ENCODE measurements around the gene IQCF2. TPM values are rescaled to one million over a fixed set of nuclear protein-coding genes. Genes with fewer than 3 reads are reported as not detected.
"Not testable (repeated sequence)": the region's sequence is repeated elsewhere in the genome, so short reads cannot be mapped to it uniquely, and the experiment has no call there.

The IQCF2 gene
- total RNA-seq = not detected

GRCh38 chr3:51860703-51861665 lies at the start of gene IQCF2:
Gene IQCF2 (plus strand): TSS chr3:51861615. CDS start chr3:51861667, 52 bp downstream.
- no peak for ATAC-seq

DNA sequence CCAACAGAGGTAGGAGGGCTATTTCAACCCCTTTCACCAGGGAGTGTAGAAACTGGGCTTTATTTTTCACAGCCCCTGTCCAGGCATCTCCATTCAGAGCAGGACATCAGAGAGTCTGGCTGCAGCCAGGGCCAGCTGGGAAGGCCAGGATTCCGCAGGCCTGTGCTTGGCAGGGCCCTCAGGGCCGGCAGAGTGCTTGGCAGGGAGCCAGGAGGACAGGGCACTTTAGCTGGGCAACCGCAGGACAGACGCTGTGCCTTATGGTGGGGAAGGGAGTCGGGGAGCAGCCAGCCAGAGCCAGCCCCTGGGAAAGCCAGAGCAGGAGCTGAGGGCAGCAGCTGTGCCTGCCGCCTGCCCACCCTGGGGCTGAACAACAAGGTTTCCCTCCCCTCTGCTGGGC lies 47.9 kb upstream of the IQCF2 start:
- no peak for ATAC-seq

DNA sequence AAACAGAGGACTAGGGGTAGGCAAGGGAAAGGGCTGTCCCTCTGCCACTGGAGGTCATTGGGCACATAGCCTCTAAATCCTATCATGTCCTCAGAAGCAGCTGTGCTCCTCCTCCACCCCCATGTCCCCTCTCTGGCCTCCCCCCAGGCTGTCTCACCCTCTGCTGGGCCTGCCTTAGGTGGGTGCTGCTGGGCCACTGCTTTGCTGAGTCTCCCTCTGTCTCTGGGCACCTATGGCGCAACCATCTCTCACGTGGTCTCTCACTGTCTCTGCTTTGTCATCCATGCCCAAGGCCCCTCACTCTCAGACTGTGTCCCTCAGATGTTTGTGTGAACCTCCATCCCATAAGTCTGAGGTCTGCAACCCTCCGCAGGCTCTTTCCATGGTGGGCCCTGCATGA lies 47.4 kb upstream of the IQCF2 start:
- ATAC-seq = no peak

DNA sequence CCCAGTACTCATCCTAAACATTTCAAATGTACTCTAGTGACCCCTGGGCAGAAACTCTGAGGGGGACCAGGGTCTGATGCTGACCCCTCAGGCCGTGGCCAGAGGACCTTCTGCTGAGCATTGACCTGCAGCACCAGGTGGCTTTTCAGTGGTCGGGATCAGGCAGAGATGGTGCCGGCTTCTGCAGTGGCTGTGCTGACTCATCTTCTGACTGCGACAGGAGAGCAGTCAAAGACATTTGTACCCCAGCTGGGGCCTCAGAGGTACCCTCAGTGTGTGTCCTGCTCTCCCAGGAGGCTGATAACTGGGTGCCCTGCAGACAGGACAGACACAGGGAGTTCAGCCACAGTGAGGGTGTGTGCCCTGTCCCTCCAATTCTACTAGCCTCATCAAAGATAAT lies 45.8 kb upstream of the IQCF2 start:
- ATAC-seq = no peak

DNA sequence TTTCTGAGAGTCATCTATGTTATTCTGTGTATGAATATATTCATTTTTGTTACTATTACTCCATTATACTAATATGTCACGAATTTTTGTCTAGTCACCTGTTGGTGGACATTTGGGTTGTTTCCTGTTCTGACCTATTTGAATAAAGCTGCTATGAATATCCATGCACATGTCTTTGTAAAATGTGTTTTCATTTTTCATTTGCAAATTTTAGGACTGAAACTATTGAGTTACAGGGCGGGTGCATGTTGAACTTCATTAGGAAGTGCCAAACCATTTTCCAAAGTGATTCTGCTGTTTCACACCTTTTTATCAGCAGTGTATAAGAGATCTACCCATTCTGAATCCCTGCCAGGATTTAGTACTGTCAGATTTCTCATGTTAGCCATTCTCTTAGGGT lies 44.7 kb upstream of the IQCF2 start:
- no peak for ATAC-seq

DNA sequence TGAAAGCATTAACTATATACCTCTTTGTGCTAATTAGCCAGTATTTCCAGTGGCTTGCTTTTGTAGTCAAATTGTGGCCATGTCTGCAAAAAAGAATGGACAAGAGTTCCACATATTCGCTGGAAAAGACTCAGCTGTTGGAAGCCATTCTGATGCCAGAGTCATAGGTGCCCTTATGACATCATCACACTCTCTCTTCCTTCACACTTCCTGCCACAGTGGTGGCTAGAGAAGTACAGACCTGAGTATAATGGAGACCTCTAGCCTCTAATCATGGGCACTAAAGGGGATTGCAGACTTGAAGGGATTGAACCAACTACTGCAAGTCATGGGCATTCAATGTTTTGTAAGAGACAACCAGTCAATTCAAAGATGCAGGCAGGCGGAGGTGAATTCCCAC lies 44.0 kb upstream of the IQCF2 start:
- no peak for ATAC-seq

GRCh38 chr3:51819151-51819550 lies 42.3 kb upstream of the IQCF2 start:
- no peak for ATAC-seq

DNA sequence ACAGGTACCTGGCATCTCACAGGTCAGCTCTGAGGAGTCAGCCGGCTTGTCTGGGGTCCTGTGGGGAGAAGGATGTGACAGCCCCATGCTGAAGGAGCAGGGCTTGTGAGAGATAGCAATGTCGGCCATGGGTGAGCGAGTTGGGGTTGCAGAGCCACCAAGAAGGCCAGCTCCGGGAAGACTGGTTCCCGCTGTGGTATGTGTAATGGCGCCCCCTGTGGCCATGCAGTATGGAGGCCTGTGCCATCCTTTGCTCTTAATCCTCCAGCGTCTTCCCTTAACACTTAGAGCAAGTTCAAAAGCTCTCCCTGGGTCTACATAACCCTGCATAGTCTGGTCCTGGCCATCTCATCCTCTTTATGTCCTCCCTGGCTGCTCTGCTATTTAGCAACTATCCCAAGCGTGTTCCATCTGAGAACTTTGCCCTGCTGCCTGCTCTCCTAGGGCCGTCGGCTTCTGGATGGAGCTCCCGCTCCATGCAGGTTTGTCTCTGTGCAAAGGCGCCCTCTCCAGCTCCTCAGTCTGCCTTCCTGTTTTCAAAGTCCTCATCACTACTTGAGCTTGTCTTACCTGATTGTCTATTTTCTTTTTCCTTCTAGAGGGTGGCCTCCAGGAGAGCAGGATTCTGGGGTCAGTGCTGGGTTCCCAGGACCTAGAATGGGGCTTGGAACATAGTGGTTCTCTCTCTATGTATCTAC lies 41.6 kb upstream of the IQCF2 start:
- no peak for ATAC-seq

- ATAC-seq = no peak
Observed at GRCh38 chr3:51828297-51828696, 33.1 kb upstream of the IQCF2 start.

DNA sequence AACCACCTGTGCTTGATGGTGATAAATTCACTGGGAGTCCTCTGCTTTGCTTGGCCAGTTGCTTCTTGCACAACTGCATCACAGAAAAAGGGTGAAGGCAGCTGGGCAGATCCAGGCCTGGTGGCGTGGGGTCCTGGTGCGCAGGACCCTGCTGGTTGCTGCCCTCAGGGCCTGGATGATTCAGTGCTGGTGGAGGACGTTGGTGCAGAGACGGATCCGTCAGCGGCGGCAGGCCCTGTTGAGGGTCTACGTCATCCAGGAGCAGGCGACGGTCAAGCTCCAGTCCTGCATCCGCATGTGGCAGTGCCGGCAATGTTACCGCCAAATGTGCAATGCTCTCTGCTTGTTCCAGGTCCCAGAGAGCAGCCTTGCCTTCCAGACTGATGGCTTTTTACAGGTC lies 31.1 kb upstream of the IQCF2 start:
- no peak for ATAC-seq

DNA sequence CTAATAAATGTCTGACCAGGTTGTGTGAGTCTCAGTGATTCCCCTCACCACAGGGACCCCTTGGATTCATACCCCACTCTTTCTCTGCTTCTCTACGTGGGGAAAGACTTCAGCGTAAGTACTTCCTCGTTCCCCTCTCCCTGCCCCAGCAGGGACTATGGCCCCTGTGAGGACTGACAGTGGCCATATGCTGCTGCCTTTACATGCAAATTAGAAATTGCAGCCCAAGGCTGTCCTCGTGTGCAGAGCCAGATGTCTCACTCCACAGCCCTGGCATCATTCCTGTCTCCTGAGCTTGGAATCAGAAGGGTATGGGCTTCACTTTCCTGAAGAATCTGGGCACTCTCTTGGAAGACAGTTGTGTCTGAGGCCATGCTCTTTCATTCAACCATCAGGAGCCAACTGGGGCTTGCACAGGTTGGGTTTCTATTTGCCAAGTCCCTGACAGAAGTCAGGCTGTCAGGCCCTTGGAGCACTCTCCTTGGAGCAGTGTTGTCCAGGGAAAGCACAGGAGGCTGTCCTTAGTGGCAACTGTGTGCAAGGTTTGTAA lies 30.5 kb upstream of the IQCF2 start:
- no peak for ATAC-seq

- ATAC-seq = no peak
Observed at GRCh38 chr3:51836606-51837005, 24.8 kb upstream of the IQCF2 start.

GRCh38 chr3:51845129-51845528 lies 16.3 kb upstream of the IQCF2 start:
- no peak for ATAC-seq

- ATAC-seq = not testable (repeated sequence)
Observed at GRCh38 chr3:51855411-51855810, 6.0 kb upstream of the IQCF2 start.

- ATAC-seq = no peak
Observed at GRCh38 chr3:51862886-51863285, 1.5 kb downstream of the IQCF2 start.

- not testable (repeated sequence) for ATAC-seq
Observed at GRCh38 chr3:51868896-51869295, 7.5 kb downstream of the IQCF2 start.

DNA sequence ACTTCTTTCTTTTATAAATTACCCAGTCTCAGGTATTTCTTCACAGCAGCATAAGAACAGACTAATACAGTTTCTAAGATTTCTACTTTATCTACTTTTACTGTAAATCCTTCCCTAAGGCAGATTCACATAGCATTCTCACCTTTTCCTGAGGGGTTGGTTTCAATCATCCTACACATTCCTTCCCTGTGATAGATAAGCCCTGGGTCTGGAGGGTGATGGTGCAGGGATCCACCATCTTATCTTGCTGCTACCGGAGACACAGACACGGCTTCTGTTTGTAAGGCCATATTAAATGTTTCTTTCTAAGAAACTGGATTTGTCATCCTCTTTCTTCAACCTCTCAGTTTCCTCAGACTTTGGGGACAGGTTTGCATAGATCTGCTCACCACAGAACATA lies 7.9 kb downstream of the IQCF2 start:
- ATAC-seq = no peak

- no peak for ATAC-seq
Observed at GRCh38 chr3:51873253-51873766, 11.9 kb downstream of the IQCF2 start.

GRCh38 chr3:51873876-51874275 lies 12.5 kb downstream of the IQCF2 start:
- ATAC-seq = no peak

GRCh38 chr3:51874411-51874810 lies 13.0 kb downstream of the IQCF2 start:
- no peak for ATAC-seq

- ATAC-seq = no peak
Observed at GRCh38 chr3:51874889-51875288, 13.5 kb downstream of the IQCF2 start.

DNA sequence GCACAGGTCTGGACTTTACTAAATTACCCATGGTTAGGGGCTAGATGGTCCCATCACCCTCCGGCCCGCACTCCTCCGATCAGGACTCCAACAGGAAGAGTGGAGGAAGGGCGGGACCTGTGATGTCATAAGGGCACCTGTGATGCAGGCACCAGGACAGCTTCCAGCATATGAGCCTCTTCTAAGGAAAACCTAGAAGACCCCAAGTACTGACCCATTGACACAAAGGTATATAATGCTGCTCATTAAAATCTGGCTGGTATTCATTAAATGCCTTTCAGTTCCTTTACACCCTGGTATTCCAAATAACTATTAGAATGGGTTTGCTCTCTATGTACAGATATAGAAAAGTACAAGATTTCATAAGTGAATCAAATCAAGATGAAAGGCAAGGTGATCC lies 14.1 kb downstream of the IQCF2 start, which contains the start of gene IQCF5:
Gene IQCF5, minus strand, starts transcription at position 101 of the 400 bp plus-strand sequence. Its CDS starts 70 bp downstream, at position 31.
- ATAC-seq = no peak

DNA sequence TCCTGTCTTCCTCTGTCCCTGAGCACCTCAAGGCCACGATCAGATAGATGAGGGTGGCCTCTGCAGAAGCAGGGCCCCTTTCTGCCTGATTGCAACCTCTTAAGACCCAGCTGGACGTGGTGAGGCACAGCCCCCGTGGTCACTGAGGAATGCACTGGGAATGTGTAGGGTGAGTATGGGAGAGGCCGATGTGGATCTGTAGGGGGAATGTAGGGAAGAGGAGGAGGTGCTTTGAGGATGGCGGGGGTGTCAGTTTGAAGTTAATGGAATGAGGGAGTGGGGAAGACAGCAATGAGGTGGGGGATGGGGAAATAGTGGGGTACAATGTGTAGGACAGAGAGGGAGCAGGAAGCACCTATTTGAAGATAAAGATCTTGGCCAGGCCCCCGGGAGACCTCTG lies 14.8 kb downstream of the IQCF2 start:
- no peak for ATAC-seq
